ENCODE results near the gene SCCPDH.
"Not testable (repeated sequence)": the region's sequence is repeated elsewhere in the genome, so short reads cannot be mapped to it uniquely, and the experiment has no call there.

SCCPDH gene

DNA sequence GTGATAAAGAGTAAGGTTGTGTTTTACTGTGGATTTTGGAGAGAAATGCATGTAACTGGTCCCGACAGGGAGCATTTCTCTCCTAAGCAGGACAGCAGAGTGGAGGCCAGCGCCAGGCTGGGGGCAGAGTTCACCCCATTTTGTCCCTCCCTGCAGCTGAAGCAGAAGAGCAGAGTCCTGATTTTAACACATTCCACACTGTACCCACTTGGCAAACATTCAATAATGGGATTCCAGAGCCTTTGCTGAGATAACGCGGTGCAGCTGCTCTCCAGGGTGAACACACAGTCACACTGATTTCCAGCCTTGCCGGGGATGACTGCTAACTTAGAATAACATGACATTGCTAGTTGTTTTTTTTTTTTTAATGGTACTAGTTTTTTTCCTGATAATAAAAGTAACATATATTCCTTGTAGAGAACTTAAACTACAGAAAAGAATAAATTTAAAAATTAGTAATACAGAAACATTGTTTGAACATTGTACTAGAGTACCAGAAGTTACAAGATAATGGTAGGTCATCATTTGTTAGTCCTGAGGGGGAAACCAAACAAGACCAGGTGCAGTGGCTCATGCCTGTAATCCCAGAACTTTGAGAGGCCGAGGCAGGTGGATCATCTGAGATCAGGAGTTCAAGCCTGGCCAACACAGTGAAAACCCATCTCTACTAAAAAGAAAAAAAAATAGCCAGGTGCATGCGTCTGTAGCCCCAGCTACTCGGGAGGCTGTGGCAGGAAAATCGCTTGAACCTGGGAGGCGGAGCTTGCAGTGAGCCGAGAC lies 77.2 kb downstream of the SCCPDH start:
- no peak overlapping the region for H3K4me3 ChIP-seq (ENCODE audit: low read length)
- TF ChIP-seq, protein P1, sequence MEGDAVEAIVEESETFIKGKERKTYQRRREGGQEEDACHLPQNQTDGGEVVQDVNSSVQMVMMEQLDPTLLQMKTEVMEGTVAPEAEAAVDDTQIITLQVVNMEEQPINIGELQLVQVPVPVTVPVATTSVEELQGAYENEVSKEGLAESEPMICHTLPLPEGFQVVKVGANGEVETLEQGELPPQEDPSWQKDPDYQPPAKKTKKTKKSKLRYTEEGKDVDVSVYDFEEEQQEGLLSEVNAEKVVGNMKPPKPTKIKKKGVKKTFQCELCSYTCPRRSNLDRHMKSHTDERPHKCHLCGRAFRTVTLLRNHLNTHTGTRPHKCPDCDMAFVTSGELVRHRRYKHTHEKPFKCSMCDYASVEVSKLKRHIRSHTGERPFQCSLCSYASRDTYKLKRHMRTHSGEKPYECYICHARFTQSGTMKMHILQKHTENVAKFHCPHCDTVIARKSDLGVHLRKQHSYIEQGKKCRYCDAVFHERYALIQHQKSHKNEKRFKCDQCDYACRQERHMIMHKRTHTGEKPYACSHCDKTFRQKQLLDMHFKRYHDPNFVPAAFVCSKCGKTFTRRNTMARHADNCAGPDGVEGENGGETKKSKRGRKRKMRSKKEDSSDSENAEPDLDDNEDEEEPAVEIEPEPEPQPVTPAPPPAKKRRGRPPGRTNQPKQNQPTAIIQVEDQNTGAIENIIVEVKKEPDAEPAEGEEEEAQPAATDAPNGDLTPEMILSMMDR (IDR thresholded peaks at IDR 0.05; ENCODE audit: insufficient read depth, low read depth, low read length, missing control alignments), result no peak
- DNase-seq (ENCODE audit: low read depth), result no peak

DNA sequence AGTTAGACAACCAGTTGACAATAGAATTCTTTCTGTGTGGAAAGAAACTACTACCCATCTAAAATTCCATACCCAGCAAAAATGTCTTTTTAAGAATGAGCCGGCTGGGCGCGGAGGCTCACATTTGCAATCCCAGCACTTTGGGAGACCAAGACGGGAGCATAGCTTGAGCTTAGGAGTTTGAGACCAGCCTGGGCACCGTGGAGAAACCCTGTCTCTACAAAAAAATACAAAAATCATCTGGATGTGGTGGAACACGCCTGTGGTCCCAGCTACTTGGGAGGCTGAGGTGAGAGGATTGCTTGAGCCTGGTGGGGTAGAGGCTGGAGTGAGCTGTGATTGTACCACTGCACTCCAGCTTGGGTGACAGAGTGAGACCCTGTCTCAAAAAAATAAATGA lies 79.2 kb downstream of the SCCPDH start:
- TF ChIP-seq, protein P1 (IDR thresholded peaks at IDR 0.05; ENCODE audit: insufficient read depth, low read depth, low read length, missing control alignments), result no peak
- no peak for DNase-seq (ENCODE audit: low read depth)
- no peak overlapping the region for H3K4me3 ChIP-seq (ENCODE audit: low read length)

DNA sequence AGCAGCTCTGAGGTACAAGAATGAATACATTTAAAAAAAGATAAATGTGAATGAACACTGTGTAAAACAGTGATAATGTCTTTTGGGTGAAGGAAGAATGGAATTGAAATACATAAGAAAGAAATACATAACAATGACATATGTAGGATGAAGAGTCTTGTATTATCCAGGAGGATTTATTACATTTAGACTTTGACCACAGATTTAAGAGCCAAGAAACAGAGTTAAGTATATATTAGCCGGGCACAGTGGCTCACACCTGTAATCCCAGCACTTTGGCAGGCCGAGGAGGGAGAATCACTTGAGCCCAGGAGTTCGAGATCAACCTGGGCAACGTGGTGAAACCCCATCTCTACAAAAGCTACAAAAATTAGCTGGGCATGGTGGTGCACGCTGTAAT lies 79.7 kb downstream of the SCCPDH start:
- no peak overlapping the region for H3K4me3 ChIP-seq (ENCODE audit: low read length)
- no peak for DNase-seq (ENCODE audit: low read depth)
- TF ChIP-seq, protein P1 (IDR thresholded peaks at IDR 0.05; ENCODE audit: insufficient read depth, low read depth, low read length, missing control alignments), result no peak

DNA sequence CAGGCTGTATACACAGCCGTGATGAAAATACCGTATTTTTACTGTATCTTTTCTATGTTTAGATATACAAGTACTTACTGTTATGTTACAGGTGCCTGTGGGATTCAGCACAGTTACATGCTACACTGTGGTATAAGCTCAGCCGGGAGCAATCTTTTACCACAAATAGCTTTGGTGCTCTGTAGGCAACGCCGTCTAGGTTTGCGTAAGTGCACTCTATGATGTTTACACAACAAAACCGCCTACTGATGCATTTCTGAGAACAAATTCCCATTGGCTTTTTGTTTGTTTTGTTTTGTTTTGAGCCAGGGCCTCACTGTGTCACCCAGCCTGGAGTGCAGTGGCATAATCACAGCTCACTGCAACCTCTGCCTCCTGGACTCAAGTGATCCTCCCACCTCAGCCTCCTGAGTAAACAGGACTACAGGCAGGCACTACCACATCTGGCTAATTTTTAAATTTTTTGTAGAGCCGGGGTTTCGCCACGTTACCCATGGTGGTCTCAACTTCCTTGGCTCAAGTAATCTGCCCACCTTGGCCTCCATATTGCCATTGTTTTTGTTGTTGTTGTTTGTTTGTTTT lies 81.0 kb downstream of the SCCPDH start:
- TF ChIP-seq, protein P1 (IDR thresholded peaks at IDR 0.05; ENCODE audit: insufficient read depth, low read depth, low read length, missing control alignments), result no peak
- DNase-seq (ENCODE audit: low read depth), result no peak
- no peak overlapping the region for H3K4me3 ChIP-seq (ENCODE audit: low read length)

DNA sequence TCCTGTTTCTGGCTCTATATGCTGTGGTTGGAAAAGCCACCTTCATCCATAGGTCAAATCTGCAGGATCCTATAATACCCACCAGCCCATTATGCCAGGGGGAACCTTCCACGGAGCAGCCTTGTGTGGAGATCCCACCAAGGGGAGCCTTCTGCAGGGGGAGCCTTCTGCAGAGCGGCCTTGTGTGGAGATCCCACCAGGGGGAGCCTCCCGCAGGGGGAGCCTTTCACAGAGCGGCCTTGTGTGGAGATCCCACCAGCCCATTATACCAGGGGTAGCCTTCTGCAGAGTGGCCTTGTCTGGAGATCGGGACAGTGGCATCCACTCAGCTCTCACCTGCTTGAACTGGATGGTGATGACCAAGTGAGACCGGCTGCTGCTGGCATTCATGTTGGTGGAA lies 85.3 kb downstream of the SCCPDH start:
- no peak overlapping the region for H3K4me3 ChIP-seq (ENCODE audit: low read length)
- DNase-seq (ENCODE audit: low read depth), result no peak
- TF ChIP-seq, protein P1 (IDR thresholded peaks at IDR 0.05; ENCODE audit: insufficient read depth, low read depth, low read length, missing control alignments), result no peak

DNA sequence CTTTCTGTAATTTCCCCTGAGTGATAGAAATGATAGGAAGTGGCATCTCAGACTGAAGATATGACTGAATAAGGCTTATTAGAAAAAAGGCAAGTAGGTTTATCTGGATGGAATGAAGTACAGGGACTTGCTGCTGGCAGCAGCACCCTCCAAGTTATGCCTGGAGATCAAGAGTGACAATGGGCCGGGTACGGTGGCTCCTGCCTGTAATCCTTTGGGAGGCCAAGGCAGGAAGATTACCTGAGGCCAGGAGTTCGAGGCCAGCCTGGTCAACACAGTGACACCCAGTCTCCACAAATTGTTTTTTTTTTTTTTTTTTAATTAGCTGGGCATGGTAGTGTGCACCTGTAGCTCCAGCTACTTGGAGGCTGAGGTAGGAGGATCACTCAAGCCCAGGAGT lies 87.8 kb downstream of the SCCPDH start:
- TF ChIP-seq, protein P1 (IDR thresholded peaks at IDR 0.05; ENCODE audit: insufficient read depth, low read depth, low read length, missing control alignments), result no peak
- no peak for DNase-seq (ENCODE audit: low read depth)
- no peak overlapping the region for H3K4me3 ChIP-seq (ENCODE audit: low read length)

DNA sequence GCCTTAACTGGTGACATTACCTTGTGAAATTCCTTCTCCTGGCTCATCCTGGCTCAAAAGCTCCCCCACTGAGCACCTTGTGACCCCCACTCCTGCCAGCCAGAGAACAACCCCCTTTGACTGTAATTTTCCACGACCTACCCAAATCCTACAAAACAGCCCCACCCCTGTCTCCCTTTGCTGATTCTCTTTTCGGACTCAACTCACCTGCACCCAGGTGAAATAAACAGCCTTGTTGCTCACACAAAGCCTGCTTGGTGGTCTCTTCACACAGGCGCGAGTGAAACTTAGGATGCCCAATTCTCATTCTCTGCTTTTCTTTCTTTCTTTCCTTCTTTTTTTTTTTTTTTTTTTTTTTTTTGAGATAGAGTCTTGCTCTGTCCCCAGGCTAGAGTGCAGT lies 89.1 kb downstream of the SCCPDH start:
- DNase-seq (ENCODE audit: low read depth), result not testable (repeated sequence)

More for the DNA sequence above, 89.1 kb downstream of the SCCPDH start:
- H3K4me3 ChIP-seq (ENCODE audit: low read length), result not testable (repeated sequence)

Data from epithelial cell of esophagus (primary cell).